KMS-11 (cell line): ENCODE data around the gene SFI1.

Source experiments
- H2AFZ ChIP-seq: fragments of 200-600 bp; sonication (generic); 2 replicates; pipeline ENCODE4 v1.6.1; 2016; ENCODE audit warnings: antibody characterized with exemption, mixed run types, low read depth
- H3K27ac ChIP-seq: fragments of 200-600 bp; sonication (generic); 2 replicates; pipeline ENCODE4 v1.6.1; 2016; ENCODE audit warnings: mild to moderate bottlenecking, mixed run types
- H3K27me3 ChIP-seq: fragments of 200-600 bp; sonication (generic); 2 replicates; pipeline ENCODE4 v1.6.1; 2017; ENCODE audit warnings: mild to moderate bottlenecking, low read depth, mixed run types, moderate library complexity; ENCODE audit not compliant: insufficient read depth
- H3K36me3 ChIP-seq: fragments of 200-600 bp; sonication (generic); 2 replicates; pipeline ENCODE4 v1.6.1; 2017; ENCODE audit warnings: mild to moderate bottlenecking, mixed run types; ENCODE audit not compliant: insufficient read depth
- H3K4me1 ChIP-seq: fragments of 200-600 bp; sonication (generic); 2 replicates; pipeline ENCODE4 v1.6.1; 2016; ENCODE audit warnings: mild to moderate bottlenecking, low read depth, mixed run types; ENCODE audit not compliant: poor library complexity, severe bottlenecking
- H3K4me2 ChIP-seq: fragments of 200-600 bp; sonication (generic); 2 replicates; pipeline ENCODE4 v1.7.0; 2016; ENCODE audit warnings: mild to moderate bottlenecking, mixed run types
- H3K4me3 ChIP-seq: fragments of 200-600 bp; sonication (generic); IDR thresholded peaks from 2 replicates; pipeline ENCODE4 v1.6.1; 2017; ENCODE audit warnings: low read depth, low read length, mixed read lengths; ENCODE audit not compliant: insufficient read depth
- H3K79me2 ChIP-seq: fragments of 200-600 bp; sonication (generic); 2 replicates; pipeline ENCODE4 v1.6.1; 2016; ENCODE audit warnings: low read depth, mixed run types; ENCODE audit not compliant: insufficient read depth
- H3K9ac ChIP-seq: fragments of 200-600 bp; sonication (generic); 2 replicates; pipeline ENCODE4 v1.6.1; 2016; ENCODE audit warnings: mild to moderate bottlenecking, mixed run types
- H4K20me1 ChIP-seq: fragments of 200-600 bp; sonication (generic); 2 replicates; pipeline ENCODE4 v1.6.1; 2016; ENCODE audit warnings: mild to moderate bottlenecking, mixed run types; ENCODE audit not compliant: insufficient read depth
- CTCF ChIP-seq: fragments of 200-600 bp; sonication (generic); conservative IDR thresholded peaks from 2 replicates; pipeline ENCODE4 v1.6.1; 2017; ENCODE audit warnings: low read depth, mild to moderate bottlenecking, antibody characterized with exemption, low read length, moderate library complexity, mixed read lengths

Gene SFI1

DNA sequence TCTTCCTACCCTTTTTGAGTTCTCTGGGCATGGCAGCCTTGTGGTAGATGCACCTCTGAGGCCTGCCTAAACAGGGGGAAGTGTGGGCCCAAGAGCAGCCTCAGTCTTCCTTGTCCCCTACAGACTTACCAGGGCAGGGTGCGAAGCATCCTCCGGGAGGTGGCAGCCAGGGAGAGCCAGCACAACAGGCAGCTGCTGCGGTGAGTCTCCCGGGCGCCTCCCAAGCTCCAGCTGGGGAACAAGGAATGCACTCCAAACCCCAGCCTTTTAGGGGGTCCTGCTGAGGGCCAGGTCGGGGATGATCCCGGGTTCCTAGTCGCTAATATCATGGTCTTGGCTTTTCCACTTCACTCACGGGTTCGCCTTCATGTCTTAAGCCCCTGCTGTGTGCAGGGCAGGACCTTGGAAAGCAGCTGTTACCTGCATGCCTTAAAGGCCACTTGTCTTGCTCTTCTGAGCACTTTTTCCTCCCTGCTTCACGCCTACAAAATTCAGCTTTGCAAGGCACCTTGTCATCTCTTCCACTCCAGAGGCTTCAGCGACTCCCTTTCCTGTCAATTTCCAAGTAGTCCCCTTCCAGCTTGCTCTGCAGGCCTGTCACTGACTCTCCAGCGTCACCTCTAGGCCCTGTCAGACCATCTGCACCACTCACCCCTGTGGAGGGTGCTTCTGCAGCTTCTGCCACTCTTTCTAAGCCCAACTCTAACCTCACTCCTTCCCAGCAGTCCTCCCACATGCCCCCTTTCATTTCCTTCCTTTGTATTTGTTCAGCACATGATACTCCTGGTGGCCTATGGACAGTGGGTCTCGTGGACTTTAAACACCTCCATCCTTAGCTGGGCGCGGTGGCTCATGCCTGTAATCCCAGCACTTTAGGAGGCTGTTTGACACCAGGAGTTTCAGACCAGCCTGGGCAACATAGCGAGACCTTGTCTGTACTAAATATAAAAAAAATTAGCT is 108.7 kb downstream of the SFI1 start:
- Histone ChIP-seq H3K4me1 (no peaks in the 10 kb centered on the region), H3K27ac (no peak overlapping the region), H3K27me3 (no peaks in the 10 kb centered on the region), H3K4me2 (no peak overlapping the region), H3K9ac (no peak overlapping the region), H3K4me3 (no peak overlapping the region), H3K36me3 (no peaks in the 10 kb centered on the region), H4K20me1 (no peaks in the 10 kb centered on the region), H3K79me2 (no peaks in the 10 kb centered on the region), H2AFZ (no peak overlapping the region)
- TF ChIP-seq CTCF: no peak

DNA sequence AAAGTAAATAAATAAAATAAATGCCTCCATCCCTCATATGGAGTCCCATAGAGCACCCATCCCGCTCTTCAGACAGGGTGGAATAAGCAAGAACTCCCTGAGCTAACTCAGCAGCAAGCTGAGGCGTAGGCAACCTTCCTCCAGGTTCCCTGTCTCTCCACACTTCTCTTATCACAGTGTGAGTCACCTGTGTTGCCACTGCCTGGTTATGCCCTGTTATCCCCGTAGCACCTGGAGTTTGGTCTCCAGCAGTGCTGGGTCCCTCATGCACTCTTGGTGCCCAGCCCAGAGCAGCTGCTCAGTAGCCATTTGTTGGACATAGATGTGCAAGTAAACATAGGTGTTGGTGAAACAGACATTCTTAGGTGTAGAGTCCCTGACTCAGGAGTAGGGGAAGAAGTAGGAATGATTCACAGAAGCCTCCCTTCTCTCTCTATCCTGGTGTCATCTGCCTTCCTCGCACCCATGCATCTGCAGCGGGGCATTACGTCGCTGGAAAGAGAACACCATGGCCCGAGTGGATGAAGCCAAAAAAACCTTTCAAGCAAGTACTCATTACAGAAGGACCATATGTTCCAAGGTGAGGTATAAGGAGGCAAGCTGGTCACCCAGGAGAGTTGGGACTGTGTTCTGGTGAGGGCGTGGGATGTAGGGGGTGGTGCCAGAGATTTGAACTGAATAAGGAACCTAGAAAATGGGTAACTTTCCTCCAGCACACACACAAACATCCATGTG is 109.7 kb downstream of the SFI1 start:
- no peak overlapping the region for H3K4me2 ChIP-seq
- H3K36me3 ChIP-seq: no peaks in the 10 kb centered on the region
- no peaks in the 10 kb centered on the region for H3K27me3 ChIP-seq
- no peaks in the 10 kb centered on the region for H4K20me1 ChIP-seq
- H2AFZ ChIP-seq: no peak overlapping the region
- H3K27ac ChIP-seq: no peak overlapping the region
- no peaks in the 10 kb centered on the region for H3K4me1 ChIP-seq
- H3K79me2 ChIP-seq: no peaks in the 10 kb centered on the region
- no peak overlapping the region for H3K9ac ChIP-seq
- TF ChIP-seq CTCF: no peak
- no peak overlapping the region for H3K4me3 ChIP-seq

DNA sequence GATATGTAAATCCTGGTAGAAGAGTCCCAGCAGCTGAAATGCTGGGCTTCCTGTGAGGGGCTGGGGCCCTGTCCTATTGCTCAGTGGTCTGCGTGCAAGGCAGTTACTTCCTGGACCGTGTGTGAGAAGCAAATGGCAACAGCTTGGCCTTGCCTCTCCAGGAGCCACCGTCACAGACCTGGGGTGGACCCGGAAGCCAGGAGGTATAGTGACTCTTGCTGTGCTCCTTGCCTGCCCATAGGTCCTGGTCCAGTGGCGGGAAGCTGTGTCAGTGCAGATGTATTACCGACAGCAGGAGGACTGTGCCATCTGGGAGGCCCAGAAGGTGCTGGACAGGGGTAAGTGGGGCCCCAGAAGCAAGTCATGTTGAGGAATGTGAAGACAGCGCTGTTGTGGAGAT is 111.4 kb downstream of the SFI1 start:
- Histone ChIP-seq H2AFZ (no peak overlapping the region), H3K4me1 (no peaks in the 10 kb centered on the region), H3K79me2 (no peaks in the 10 kb centered on the region), H3K4me2 (no peak overlapping the region), H3K9ac (no peak overlapping the region), H4K20me1 (no peaks in the 10 kb centered on the region), H3K4me3 (no peak overlapping the region), H3K27me3 (no peaks in the 10 kb centered on the region), H3K36me3 (no peaks in the 10 kb centered on the region), H3K27ac (no peak overlapping the region)
- TF ChIP-seq CTCF: no peak

GRCh38 chr22:31609716-31610115 is 113.4 kb downstream of the SFI1 start:
- Histone ChIP-seq H3K27ac (no peak overlapping the region), H3K4me3 (no peak overlapping the region), H3K9ac (no peak overlapping the region), H2AFZ (no peak overlapping the region), H3K4me2 (no peak overlapping the region), H4K20me1 (no peaks in the 10 kb centered on the region), H3K27me3 (no peaks in the 10 kb centered on the region), H3K36me3 (no peaks in the 10 kb centered on the region), H3K79me2 (no peaks in the 10 kb centered on the region), H3K4me1 (no peaks in the 10 kb centered on the region)
- TF ChIP-seq CTCF: no peak
